RWPE1 (cell line): Measurements from ENCODE around the gene KPTN.

Experiments used
- CTCF ChIA-PET: fragments of 350-600 bp; sonication (Branson Sonifier 250); formaldehyde crosslinking; extraction: SDS; loops from one replicate; lab custom pipeline; 2021; lab: Yijun Ruan, JAX
- POLR2A ChIA-PET: fragments of 400-600 bp; formaldehyde crosslinking; extraction: SDS; loops from one replicate; lab custom pipeline; 2020; ENCODE audit warnings: antibody characterized with exemption; ENCODE audit not compliant: low non-redundant PET; lab: Yijun Ruan, JAX
- DNase-seq: peaks from one replicate; pipeline ENCODE4 v3.0.0; 2012; ENCODE audit warnings: low spot score
- H3K27ac ChIP-seq: fragments of 450-650 bp; 2 replicates; pipeline ENCODE4 v1.5.1; 2017
- TF ChIP-seq, protein P1 (sequence below): fragments of 450-650 bp; conservative IDR thresholded peaks from 2 replicates; pipeline ENCODE4 v1.5.1; 2017; ENCODE audit warnings: low read depth, mild to moderate bottlenecking

KPTN gene

DNA sequence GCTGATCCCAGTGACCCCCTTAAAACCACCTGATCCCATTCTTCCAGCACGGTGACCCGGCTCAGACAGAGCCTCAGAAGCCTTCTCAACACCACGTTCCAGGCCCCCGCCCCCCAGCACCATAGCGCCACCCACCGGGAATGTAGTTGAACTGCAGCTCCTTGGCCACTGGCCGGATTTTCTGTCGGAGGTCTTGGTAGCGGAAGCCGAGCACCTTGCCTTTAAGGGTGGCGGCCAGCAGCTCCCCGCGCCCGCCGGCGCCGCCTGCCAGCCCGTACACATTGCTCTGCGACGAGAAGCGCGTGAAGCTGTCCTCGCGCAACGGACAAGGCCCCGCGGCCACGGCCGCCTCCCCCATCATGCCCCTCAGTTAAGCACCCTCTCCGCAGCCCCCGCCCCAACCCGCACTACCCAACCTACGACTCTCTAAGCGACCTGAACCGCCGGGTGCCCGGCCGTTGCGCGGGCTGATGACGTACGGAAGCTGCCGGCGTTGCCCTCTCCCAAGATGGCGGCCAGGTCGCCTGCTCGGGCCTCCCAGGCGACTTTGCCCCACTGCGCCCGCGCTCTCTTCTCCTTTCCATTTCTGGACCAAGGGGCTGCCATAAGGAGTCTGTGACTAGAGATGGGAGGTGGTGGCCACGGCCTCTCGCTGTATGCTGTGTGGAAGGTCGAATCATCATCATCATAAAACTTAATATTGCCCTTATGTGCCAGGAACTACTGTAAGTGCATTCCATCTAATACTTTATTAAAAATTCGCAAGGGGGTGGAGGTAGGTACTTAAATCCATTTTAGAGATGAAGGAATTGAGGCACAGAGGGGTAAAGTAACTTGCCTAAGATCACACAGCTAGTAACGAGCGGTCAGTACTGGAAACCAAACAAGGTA lies at the start of gene KPTN:
TSS of gene KPTN (minus strand) at position 420 of the 891 bp plus-strand sequence. CDS start at position 361, 59 bp downstream.
- H3K27ac ChIP-seq: peak within 1 kb of the TSS; percentile 89
- CTCF ChIA-PET: interaction anchor here (0.5 to 1.5 kb wide), 16 partner anchors 9 to 1089 kb away, joined by 3 to 7 read pairs (median 4); partner anchors contain the start of gene SLC8A2

DNA sequence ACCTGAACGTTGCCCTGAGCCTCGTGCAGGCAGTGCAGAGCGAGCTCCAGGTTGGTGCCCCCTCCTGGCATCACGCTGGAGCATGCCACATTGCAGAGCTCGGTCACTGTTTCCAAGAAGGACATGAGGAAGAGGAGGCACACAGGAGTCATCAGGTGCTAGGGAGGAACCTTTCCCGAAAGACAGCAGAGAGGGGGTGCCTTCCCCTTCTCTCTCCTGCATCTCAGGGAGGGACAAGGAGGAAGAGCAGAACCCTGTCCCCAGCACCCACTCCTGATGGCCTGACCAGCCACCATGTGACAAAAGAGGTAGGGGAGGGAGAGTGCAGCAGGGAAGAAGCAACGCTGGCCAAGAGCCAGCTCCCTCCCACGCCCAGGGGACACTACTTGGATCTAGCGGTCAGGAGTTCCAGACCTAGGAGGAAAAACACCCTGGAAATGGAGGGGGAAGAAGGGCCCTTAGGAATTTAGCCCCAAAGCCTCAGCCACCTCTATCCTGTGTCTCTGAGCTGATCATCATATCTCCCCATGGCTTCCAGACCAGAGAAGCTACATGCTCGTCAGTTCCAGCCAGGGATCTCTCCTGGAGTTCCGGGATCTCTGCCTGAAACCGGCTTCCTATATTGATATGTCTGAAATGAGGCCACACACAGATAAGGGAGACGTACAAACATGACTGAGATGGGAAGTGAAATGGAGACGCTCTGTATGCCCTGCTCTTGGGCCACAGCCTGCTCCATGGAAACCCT lies 47.8 kb upstream of the KPTN start:
- H3K27ac ChIP-seq: no peak overlapping the region
- ChIA-PET CTCF (interaction anchor here (0.9 kb wide), 1 partner anchor 16 kb away, joined by 6 read pairs; no protein-coding TSS in a partner anchor), POLR2A (interaction anchor here (0.5 kb wide), 1 partner anchor 169 kb away, joined by 3 read pairs; no protein-coding TSS in a partner anchor)
- DNase-seq: no peak
- TF ChIP-seq, protein P1, sequence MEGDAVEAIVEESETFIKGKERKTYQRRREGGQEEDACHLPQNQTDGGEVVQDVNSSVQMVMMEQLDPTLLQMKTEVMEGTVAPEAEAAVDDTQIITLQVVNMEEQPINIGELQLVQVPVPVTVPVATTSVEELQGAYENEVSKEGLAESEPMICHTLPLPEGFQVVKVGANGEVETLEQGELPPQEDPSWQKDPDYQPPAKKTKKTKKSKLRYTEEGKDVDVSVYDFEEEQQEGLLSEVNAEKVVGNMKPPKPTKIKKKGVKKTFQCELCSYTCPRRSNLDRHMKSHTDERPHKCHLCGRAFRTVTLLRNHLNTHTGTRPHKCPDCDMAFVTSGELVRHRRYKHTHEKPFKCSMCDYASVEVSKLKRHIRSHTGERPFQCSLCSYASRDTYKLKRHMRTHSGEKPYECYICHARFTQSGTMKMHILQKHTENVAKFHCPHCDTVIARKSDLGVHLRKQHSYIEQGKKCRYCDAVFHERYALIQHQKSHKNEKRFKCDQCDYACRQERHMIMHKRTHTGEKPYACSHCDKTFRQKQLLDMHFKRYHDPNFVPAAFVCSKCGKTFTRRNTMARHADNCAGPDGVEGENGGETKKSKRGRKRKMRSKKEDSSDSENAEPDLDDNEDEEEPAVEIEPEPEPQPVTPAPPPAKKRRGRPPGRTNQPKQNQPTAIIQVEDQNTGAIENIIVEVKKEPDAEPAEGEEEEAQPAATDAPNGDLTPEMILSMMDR: no peak

More for the DNA sequence above, at the start of gene KPTN:
- DNase-seq: peak; percentile 90
- POLR2A ChIA-PET: interaction anchor here (0.6 to 1.0 kb wide), 2 partner anchors 10 to 37 kb away, joined by 3 to 8 read pairs; no protein-coding TSS in a partner anchor
- TF ChIP-seq, protein P1: peak; percentile 95

DNA sequence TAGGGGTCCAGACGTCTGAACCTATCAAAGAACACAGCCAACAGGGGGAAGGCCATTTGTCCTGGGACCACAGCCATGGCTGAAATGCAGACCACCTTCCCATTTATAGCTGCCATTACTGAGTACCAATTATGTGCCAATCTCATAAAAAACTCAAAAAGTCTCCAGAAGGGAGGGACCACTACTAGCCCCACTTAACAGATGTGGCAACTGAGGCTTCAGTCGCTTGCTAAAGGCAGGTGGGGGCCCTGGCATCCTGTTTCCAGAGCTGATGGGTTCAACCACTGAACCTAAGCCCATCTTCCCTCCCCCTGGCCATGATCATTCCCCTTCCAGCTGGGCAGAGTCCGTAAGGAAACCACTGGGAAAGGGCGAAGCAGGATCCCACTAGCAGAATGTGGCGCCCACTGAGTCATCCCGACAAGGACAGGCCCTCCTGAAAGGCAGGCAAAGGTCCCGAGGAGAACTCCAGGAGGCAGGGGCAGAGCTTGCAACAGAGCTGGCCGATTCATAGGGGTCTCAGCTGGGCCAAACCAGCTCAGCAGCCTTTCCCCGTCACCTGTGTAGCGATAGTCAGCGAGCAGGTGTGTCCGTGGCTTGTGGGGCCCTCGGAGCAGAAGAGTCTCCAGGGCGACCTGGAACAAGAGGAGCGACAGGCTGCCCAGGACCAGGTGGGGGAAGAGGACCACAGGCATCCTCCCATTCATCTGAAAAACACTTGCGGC lies 45.2 kb upstream of the KPTN start:
- POLR2A ChIA-PET: no interaction called here
- no peak for DNase-seq
- no peak overlapping the region for H3K27ac ChIP-seq
- CTCF ChIA-PET: interaction anchor here (0.6 to 1.8 kb wide), 3 partner anchors 14 to 224 kb away, joined by 3 to 7 read pairs (median 3); partner anchors contain the start of gene NAPA
- TF ChIP-seq, protein P1: no peak

DNA sequence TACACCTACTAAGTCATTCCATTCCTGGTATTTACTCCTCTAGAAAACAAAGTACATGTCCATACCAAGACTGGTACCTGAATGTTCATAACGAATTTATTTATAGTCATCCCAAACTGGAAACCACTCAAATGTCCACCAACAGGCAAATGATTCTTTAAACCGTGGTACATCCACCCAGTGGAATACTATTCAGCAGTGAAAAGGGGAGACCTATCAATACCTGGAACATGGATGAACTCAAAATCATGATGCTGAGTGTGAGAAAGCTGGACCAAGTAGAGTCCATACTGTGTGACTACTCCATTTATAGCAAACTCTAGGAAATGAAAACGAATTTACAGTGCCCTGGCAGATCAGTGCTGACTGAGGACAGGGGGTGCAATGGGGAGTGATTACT lies 42.8 kb upstream of the KPTN start:
- H3K27ac ChIP-seq: no peak overlapping the region
- TF ChIP-seq, protein P1: no peak
- ChIA-PET POLR2A (no interaction called here), CTCF (no interaction called here)
- DNase-seq: no peak

DNA sequence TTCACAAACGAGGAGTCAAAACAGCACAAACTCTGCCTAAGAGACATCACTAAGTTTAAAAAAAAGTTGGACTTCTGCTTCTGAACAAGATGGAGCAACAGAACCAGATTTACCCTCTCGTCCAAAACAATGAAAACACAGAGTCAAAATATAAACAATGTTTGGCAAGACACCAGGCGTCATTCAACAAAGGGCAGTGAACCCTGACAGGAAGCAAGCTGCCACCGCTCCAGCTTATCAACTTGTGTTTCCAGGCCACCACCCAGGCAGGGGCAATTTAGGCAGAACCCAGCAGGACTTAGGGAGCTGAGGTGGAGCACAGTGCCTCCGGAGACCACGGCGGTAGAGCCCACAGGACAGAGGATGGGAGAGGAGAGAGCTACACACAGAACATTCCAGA lies 39.5 kb upstream of the KPTN start:
- ChIA-PET CTCF (interaction anchor here (0.5 to 2.1 kb wide), 4 partner anchors 8 to 55 kb away, joined by 3 to 12 read pairs (median 4); partner anchors contain the start of gene NAPA), POLR2A (no interaction called here)

More for the DNA sequence above, 39.5 kb upstream of the KPTN start:
- no peak overlapping the region for H3K27ac ChIP-seq
- no peak for DNase-seq
- TF ChIP-seq, protein P1: no peak
